Measurements from ENCODE around the gene EEIG2. TPM values are rescaled to one million over a fixed set of nuclear protein-coding genes. Genes with fewer than 3 reads are reported as not detected.

Gene EEIG2
- total RNA-seq, 2 experiments from 2014 or later: 11.6 to 12.2 TPM

DNA sequence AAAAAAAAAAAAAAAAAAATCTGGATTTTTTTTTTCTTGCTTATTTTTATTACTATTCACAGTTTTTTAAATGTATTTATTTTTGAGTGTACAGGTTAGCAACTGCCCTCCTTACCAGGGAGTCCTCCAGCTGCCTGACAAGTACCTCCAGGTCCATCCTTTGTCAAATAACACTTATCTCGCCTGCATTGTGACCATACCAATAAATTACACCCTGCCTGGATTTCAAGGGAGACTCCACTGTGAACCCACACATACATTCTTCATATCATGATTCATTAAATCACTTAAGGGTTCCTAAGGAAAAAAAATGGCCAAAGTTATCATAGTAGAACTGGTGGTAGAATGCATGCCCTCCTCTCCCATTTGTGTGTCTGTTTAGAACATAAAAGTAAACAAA, 38.4 kb downstream of the EEIG2 start:
- POLR2A ChIA-PET: no interaction called here

DNA sequence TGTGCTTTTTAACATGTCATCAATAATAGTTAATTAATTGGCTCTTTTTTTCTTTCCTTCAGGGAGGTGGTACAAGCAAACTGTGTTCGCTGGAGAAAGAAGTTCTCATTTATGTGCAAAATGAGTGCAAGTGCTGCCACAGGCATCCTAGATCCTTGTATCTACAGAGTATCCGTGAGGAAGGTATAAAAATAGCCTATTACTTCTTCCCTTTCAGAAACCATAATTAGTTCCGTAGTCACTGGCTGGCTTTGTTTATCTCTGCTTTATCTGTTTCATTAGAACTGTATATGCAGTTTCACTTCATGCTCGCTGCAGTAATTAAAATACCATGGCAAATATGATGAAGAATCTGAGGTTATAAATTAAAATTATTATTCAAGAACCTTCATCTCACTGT, 40.6 kb downstream of the EEIG2 start:
- Mint-ChIP-seq H3K4me1 (ENCODE audit: low read depth) (peaks cover 9% of the 10 kb centered on the region), H3K36me3 (ENCODE audit: low read depth) (peaks cover 31% of the 10 kb centered on the region), H3K27ac (no peak overlapping the region), H3K9me3 (no peaks in the 10 kb centered on the region), H3K27me3 (no peaks in the 10 kb centered on the region), H3K4me3 (no peak overlapping the region)
- Histone ChIP-seq H3K27ac (ENCODE audit: low read depth in 1 of 2, low read length in 2 of 2) (no peak overlapping the region), H3K4me1 (ENCODE audit: insufficient read depth, low read length) (no peaks in the 10 kb centered on the region), H3K4me3 (ENCODE audit: low read length) (no peak overlapping the region), H3K9me3 (ENCODE audit: control insufficient read depth in 1 of 2, insufficient read depth in 1 of 2, low read length in 2 of 2) (no peaks in the 10 kb centered on the region), H3K27me3 (ENCODE audit: control insufficient read depth in 1 of 2, insufficient read depth in 2 of 2, low read length in 2 of 2) (no peaks in the 10 kb centered on the region), H3K36me3 (ENCODE audit: insufficient read depth, low read length) (peaks cover 32% of the 10 kb centered on the region)
- POLR2A ChIA-PET: no interaction called here
- CTCF ChIA-PET: no interaction called here
- intact Hi-C loops (cut with DNase I, micrococcal nuclease): no loop called here
- no peak for TF ChIP-seq CTCF (IDR thresholded peaks at IDR 0.05)
- DNase-seq (no peak), ATAC-seq (ENCODE audit: poor library complexity) (no peak)

More for the DNA sequence above, 38.4 kb downstream of the EEIG2 start:
- no peak for ATAC-seq (ENCODE audit: poor library complexity)
- Histone ChIP-seq H3K9me3 (ENCODE audit: control insufficient read depth in 1 of 2, insufficient read depth in 1 of 2, low read length in 2 of 2) (no peaks in the 10 kb centered on the region), H3K4me1 (ENCODE audit: insufficient read depth, low read length) (no peaks in the 10 kb centered on the region), H3K27me3 (ENCODE audit: control insufficient read depth in 1 of 2, insufficient read depth in 2 of 2, low read length in 2 of 2) (no peaks in the 10 kb centered on the region), H3K4me3 (ENCODE audit: low read length) (no peak overlapping the region), H3K36me3 (ENCODE audit: insufficient read depth, low read length) (peaks cover 23% of the 10 kb centered on the region), H3K27ac (ENCODE audit: low read depth in 1 of 2, low read length in 2 of 2) (no peak overlapping the region)
- no peak for DNase-seq
- CTCF ChIA-PET: no interaction called here
- Mint-ChIP-seq H3K27ac (no peak overlapping the region), H3K9me3 (no peaks in the 10 kb centered on the region), H3K36me3 (ENCODE audit: low read depth) (peaks cover 24% of the 10 kb centered on the region), H3K4me3 (no peak overlapping the region), H3K4me1 (ENCODE audit: low read depth) (peaks cover 14% of the 10 kb centered on the region), H3K27me3 (no peaks in the 10 kb centered on the region)
- intact Hi-C loops (cut with DNase I, micrococcal nuclease): no loop called here
- no peak for TF ChIP-seq CTCF (IDR thresholded peaks at IDR 0.05)

GRCh38 chr1:108601708-108602410, 42.0 kb downstream of the EEIG2 start:
- Mint-ChIP-seq H3K27ac (no peak overlapping the region), H3K36me3 (ENCODE audit: low read depth) (peaks cover 32% of the 10 kb centered on the region), H3K9me3 (no peaks in the 10 kb centered on the region), H3K4me3 (no peak overlapping the region), H3K27me3 (no peaks in the 10 kb centered on the region), H3K4me1 (ENCODE audit: low read depth) (peaks cover 5% of the 10 kb centered on the region)
- CTCF ChIA-PET: no interaction called here
- intact Hi-C loops (cut with DNase I, micrococcal nuclease): no loop called here
- POLR2A ChIA-PET: no interaction called here
- DNase-seq: no peak
- no peak overlapping the region for H3K27ac ChIP-seq (ENCODE audit: low read depth in 1 of 2, low read length in 2 of 2)
- no peak for ATAC-seq (ENCODE audit: poor library complexity)
- no peak for TF ChIP-seq CTCF (IDR thresholded peaks at IDR 0.05)
- no peak overlapping the region for H3K4me3 ChIP-seq (ENCODE audit: low read length)
- H3K27me3 ChIP-seq (ENCODE audit: control insufficient read depth in 1 of 2, insufficient read depth in 2 of 2, low read length in 2 of 2): no peaks in the 10 kb centered on the region
- H3K4me1 ChIP-seq (ENCODE audit: insufficient read depth, low read length): no peaks in the 10 kb centered on the region
- no peaks in the 10 kb centered on the region for H3K9me3 ChIP-seq (ENCODE audit: control insufficient read depth in 1 of 2, insufficient read depth in 1 of 2, low read length in 2 of 2)
- H3K36me3 ChIP-seq (ENCODE audit: insufficient read depth, low read length): peaks cover 32% of the 10 kb centered on the region

Measured in CD4-positive, alpha-beta T cell (primary cell).